Measurements from ENCODE around the gene FPR3.
A peak's percentile ranks its signal among the peaks of the same experiment; 100 is the strongest.
"Not testable (repeated sequence)": the region's sequence is repeated elsewhere in the genome, so short reads cannot be mapped to it uniquely, and the experiment has no call there.

FPR3 gene

DNA sequence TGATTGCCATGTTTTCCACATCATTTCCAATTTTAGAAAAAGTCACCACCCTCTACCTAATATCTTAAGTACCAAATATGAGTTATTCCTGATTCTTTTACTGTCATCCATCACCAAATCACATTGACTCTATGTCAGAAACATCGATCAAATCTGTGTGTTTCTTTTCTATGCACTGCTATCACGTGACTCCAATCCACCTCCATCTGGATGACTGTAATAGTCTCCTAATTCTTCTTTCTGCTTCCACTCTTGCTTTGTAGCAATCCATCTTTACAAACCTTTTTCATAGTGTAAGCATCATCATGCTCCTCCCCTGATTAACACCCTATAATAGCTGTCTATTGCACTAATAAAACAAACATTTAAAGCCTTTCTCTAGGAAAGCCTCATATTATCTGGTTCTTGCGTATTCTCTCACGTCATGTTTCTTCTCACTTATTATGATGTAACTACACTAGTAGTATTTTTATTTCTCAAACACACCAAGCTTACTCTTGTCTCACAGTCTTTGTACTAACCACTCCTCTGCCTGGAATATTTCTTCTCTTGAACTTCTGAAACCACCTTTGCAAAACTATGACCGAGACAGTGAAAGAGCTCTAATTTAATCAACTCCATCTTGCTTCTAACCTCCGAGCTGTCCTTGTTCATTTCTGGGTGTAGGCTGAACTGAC, 10.7 kb upstream of the FPR3 start:
- no peak for DNase-seq

GRCh38 chr19:51784922-51785690, 9.9 kb upstream of the FPR3 start:
- DNase-seq = peak; percentile 15

- no peak for DNase-seq
Observed at GRCh38 chr19:51786646-51787494, 8.1 kb upstream of the FPR3 start.

DNA sequence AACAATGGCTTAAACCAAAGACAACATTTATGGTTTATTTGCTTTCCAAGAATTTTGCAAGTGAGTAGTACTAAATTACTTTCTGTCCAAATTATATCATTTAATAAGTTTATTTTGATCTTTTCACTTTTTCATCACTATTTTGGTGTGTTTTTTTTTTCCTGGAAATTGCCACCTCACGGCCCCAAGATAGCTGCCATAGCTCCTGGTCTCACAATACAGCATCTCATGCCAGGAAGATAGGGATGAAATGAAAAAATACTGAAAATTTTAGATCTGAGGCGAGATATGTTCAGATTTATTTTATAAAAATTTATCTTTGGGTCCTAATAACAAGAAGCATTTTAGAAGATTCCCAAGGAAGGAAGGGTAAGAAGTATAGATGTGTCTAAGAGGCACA, 6.9 kb upstream of the FPR3 start:
- no peak for DNase-seq

DNA sequence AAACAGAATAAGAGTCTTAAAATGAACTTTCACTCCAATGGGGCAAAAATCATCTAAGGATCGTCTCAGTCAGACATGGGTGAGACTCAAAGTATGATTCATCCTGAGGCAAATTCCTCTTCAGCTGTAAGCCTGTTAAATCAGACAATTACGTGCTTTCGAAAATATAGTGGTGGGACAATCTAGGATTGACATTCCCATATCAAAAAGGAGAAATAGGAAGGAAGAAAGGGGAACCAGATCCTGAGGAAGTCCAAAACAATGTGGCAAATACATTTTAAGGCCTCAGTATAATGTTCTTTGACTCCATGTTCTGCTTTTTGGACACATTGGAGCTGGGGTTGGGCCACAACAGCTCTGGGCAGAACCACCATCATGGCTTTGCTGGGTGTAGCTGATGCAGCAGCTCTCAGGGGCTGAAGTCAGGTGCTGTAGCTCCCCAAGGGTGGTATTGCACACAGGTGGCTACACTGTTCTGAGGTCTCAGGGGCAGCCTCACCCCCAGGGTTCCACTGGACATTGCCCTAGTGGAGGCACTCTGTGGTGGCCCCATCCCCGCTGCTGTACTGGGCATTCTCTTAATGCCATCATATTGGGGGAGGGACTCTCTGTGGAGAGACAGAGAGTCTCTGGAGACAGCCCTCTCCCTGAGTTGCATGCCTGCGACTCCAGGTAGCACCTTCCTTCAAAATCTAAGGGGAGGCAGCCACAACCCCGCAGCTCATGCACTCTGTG, 5.7 kb upstream of the FPR3 start:
- DNase-seq = no peak

GRCh38 chr19:51792932-51793331, 2.0 kb upstream of the FPR3 start:
- no peak for DNase-seq

- DNase-seq = no peak
Observed at GRCh38 chr19:51793994-51794393, 963 bp upstream of the FPR3 start.

- peak; percentile 50 for DNase-seq
Observed at GRCh38 chr19:51796195-51796679, 1.3 kb downstream of the FPR3 start.

DNA sequence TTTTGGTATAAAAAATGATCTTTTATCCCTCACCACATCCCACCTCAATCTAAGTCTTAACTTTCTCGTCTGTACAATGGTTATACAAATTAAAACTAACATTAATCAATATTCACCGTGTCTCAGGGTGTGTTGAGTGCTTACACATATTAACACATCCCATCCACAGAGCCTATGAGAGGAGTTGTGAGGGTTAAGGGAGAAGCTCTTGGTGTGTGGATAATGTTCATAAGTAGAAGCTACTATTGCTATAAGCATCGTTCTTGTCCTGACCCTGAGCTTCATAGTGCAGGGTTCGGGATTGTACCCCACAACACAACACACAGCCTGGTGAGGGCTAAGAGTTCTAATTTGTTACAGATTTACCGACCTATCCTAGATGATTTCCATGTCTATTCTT, 2.5 kb downstream of the FPR3 start:
- no peak for DNase-seq

- no peak for DNase-seq
Observed at GRCh38 chr19:51798062-51798461, 3.1 kb downstream of the FPR3 start.

- DNase-seq = peak; percentile 63
Observed at GRCh38 chr19:51799034-51799773, 4.2 kb downstream of the FPR3 start.

- DNase-seq = no peak
Observed at GRCh38 chr19:51799774-51800472, 5.0 kb downstream of the FPR3 start.

GRCh38 chr19:51800473-51801244, 5.7 kb downstream of the FPR3 start:
- peak; percentile 84 for DNase-seq

DNA sequence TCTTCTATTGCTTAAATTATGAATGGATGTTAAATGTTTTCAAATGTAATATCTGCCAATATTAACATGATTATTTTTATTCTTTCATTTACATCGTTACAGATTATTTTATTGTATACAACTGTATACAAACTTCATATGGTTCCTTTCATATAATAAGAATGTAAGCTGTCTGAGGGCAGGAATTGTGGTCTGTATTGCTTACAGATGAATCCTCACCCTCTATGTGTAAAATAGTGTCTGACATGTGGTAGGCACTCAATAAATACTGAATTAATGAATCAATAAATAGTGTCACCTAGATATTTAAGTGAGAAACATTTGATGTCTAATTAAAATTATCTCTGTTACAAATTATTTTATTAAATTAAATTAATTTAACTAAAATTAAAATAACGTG, 7.8 kb downstream of the FPR3 start:
- no peak for DNase-seq

GRCh38 chr19:51803519-51803918, 8.6 kb downstream of the FPR3 start:
- no peak for DNase-seq

- peak; percentile 30 for DNase-seq
Observed at GRCh38 chr19:51803967-51804366, 9.0 kb downstream of the FPR3 start.

DNA sequence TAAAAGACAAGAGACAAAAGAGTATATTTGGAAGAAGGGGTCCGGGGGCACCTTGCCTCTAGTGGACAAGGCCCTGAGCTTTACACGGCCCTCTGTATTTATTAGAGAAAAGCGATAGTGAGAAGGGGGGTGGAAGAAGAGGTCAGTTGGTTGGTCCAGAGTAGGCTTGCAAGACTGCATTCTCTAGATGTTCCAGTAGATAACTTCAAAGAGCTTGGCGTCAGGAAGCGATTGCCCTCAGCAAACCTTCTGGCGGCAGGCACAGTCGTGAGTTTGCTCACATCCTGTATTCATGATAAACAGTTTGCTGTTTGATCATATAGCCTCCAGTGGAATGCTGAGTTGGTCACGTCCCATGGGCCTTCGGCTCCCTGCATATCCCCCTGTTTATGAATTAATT, 9.8 kb downstream of the FPR3 start:
- DNase-seq = not testable (repeated sequence)

GRCh38 chr19:51805396-51805795, 10.4 kb downstream of the FPR3 start:
- not testable (repeated sequence) for DNase-seq

DNA sequence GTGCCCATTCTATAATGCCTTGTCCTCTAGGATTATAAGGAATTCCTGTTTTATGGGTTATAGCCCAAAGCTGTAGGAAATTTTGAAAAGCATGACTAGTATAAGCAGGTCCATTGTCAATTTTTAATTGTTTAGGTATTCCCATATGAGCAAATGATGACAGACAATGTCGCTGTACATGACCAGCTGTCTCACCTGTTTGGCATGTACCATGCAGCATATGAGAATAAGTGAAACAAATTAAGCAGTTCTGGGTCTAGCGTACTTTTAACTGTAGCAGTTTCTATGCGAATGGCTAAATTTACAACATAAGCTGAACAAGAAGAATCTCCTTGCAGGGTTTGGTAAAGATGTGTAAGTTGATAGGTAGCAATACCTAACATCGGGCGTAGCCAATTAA, 11.6 kb downstream of the FPR3 start:
- DNase-seq = not testable (repeated sequence)

GRCh38 chr19:51807111-51807701, 12.2 kb downstream of the FPR3 start:
- peak; percentile 68 for DNase-seq
